Measurements from ENCODE around the gene SHISA9.

DNA sequence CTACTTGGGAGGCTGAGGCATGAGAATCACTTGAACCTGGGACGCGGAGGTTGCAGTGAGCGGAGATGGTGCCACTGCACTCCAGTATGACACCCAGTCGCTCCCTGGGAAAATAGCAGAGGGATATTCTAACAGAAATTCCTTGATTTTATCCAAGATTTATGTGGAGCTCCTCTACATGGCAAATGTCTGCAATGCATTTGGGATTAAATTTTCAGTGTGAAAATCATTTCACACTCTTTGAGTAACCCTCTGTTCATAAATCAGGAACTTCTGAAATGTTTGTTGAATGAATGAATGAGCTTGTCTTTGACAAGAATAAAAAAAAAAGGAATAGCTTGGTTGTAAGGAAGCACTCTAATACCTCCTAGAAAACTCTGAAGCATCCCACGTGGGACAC lies 305.8 kb downstream of the SHISA9 start:
- TF ChIP-seq, protein P1, sequence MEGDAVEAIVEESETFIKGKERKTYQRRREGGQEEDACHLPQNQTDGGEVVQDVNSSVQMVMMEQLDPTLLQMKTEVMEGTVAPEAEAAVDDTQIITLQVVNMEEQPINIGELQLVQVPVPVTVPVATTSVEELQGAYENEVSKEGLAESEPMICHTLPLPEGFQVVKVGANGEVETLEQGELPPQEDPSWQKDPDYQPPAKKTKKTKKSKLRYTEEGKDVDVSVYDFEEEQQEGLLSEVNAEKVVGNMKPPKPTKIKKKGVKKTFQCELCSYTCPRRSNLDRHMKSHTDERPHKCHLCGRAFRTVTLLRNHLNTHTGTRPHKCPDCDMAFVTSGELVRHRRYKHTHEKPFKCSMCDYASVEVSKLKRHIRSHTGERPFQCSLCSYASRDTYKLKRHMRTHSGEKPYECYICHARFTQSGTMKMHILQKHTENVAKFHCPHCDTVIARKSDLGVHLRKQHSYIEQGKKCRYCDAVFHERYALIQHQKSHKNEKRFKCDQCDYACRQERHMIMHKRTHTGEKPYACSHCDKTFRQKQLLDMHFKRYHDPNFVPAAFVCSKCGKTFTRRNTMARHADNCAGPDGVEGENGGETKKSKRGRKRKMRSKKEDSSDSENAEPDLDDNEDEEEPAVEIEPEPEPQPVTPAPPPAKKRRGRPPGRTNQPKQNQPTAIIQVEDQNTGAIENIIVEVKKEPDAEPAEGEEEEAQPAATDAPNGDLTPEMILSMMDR (conservative IDR thresholded peaks at IDR 0.05; ENCODE audit: low read length) = no peak
- no peak for TF ChIP-seq EZH2phosphoT487 (IDR thresholded peaks at IDR 0.05; ENCODE audit: borderline replicate concordance)

Measured in Loucy (cell line).